HG03378 (cell line): ENCODE data around the gene PPP6R1.
"Not testable (repeated sequence)": the region's sequence is repeated elsewhere in the genome, so short reads cannot be mapped to it uniquely, and the experiment has no call there.

Experiments
- ATAC-seq: cut with Tn5 transposase; IDR thresholded peaks from one replicate; pipeline ENCODE4 v1.9.1; 2021; ENCODE audit warnings: mild to moderate bottlenecking, moderate library complexity; ENCODE audit not compliant: unreplicated experiment

The PPP6R1 gene

GRCh38 chr19:55226273-55226672 is 32.5 kb downstream of the PPP6R1 start:
- ATAC-seq = no peak

GRCh38 chr19:55225415-55225958 is 33.3 kb downstream of the PPP6R1 start:
- ATAC-seq = no peak

GRCh38 chr19:55224679-55225414 is 34.0 kb downstream of the PPP6R1 start:
- ATAC-seq = not testable (repeated sequence)

GRCh38 chr19:55224038-55224665 is 34.7 kb downstream of the PPP6R1 start:
- no peak for ATAC-seq

- ATAC-seq = no peak
Observed at GRCh38 chr19:55223291-55224037, 35.4 kb downstream of the PPP6R1 start.

- no peak for ATAC-seq
Observed at GRCh38 chr19:55220525-55220924, 38.3 kb downstream of the PPP6R1 start.

- no peak for ATAC-seq
Observed at GRCh38 chr19:55216461-55217198, 42.2 kb downstream of the PPP6R1 start.

- ATAC-seq = no peak
Observed at GRCh38 chr19:55213547-55213946, 45.3 kb downstream of the PPP6R1 start.

GRCh38 chr19:55212447-55212846 is 46.4 kb downstream of the PPP6R1 start:
- ATAC-seq = no peak

- no peak for ATAC-seq
Observed at GRCh38 chr19:55209693-55210472, 48.9 kb downstream of the PPP6R1 start.

- ATAC-seq = no peak
Observed at GRCh38 chr19:55208880-55209692, 49.7 kb downstream of the PPP6R1 start, which contains the start of gene PTPRH. Gene PTPRH, minus strand, starts transcription at chr19:55209501. Its CDS starts 68 bp downstream, at chr19:55209433.

GRCh38 chr19:55206664-55207500 is 51.9 kb downstream of the PPP6R1 start:
- no peak for ATAC-seq

- ATAC-seq = not testable (repeated sequence)
Observed at GRCh38 chr19:55202199-55202598, 56.6 kb downstream of the PPP6R1 start.

- no peak for ATAC-seq
Observed at GRCh38 chr19:55199620-55200204, 59.1 kb downstream of the PPP6R1 start.

GRCh38 chr19:55198651-55199050 is 60.2 kb downstream of the PPP6R1 start:
- ATAC-seq = no peak

GRCh38 chr19:55197528-55197927 is 61.3 kb downstream of the PPP6R1 start:
- ATAC-seq = no peak

- ATAC-seq = no peak
Observed at GRCh38 chr19:55196803-55197202, 62.0 kb downstream of the PPP6R1 start.

- ATAC-seq = no peak
Observed at GRCh38 chr19:55193481-55193880, 65.3 kb downstream of the PPP6R1 start.
